NT2/D1 (cell line): Measurements from ENCODE around the gene KIZ.

ENCODE experiments used
- SUZ12 ChIP-seq: IDR thresholded peaks from 2 replicates; pipeline ENCODE4 v1.6.1; 2011; ENCODE audit not compliant: insufficient read length, insufficient read depth; ENCODE audit errors: extremely low read depth
- YY1 ChIP-seq: IDR thresholded peaks from 2 replicates; pipeline ENCODE4 v1.6.1; 2011; ENCODE audit not compliant: insufficient read length, insufficient read depth
- ZNF274 ChIP-seq: IDR thresholded peaks from 2 replicates; pipeline ENCODE4 v1.6.1; 2011; ENCODE audit warnings: mild to moderate bottlenecking, low read depth, low read length

GRCh38 chr20:21167261-21167660 is 41.4 kb downstream of the KIZ start:
- no peak for TF ChIP-seq YY1
- no peak for TF ChIP-seq ZNF274
- TF ChIP-seq SUZ12: no peak
